Mononuclear cell (primary cell): ENCODE results near the gene S100A8. TPM values are rescaled to one million over a fixed set of nuclear protein-coding genes. Genes with fewer than 3 reads are reported as not detected.
A peak's percentile ranks its signal among the peaks of the same experiment; 100 is the strongest.

Experiments
- H3K27me3 ChIP-seq: 2 replicates; pipeline ENCODE4 v1.6.0; 2011; ENCODE audit warnings: low read length, control low read depth; ENCODE audit not compliant: insufficient read depth
- H3K4me1 ChIP-seq: 2 replicates; pipeline ENCODE4 v1.5.1; 2011; ENCODE audit warnings: mild to moderate bottlenecking, low read length, control low read depth; ENCODE audit not compliant: insufficient read depth
- H3K4me3 ChIP-seq: 2 replicates; pipeline ENCODE4 v1.5.1; 2011; ENCODE audit warnings: mild to moderate bottlenecking, low read length, moderate library complexity
- H3K9me3 ChIP-seq: 2 replicates; pipeline ENCODE4 v1.5.1; 2011; ENCODE audit warnings: low read depth, mild to moderate bottlenecking, control low read depth, low read length
- total RNA-seq: library from RNA; depleted of rRNA; stranded (reverse); fragments of >200 nt; gene quantifications from one replicate; pipeline ENCODE4 v1.2.3, GENCODE V29; 2012

S100A8 gene
- total RNA-seq, 1 donor = 801 TPM

GRCh38 chr1:153401461-153401860 is 10.6 kb upstream of the S100A8 start:
- Histone ChIP-seq H3K4me3 (no peak overlapping the region), H3K27me3 (no peaks in the 10 kb centered on the region), H3K4me1 (peaks cover 44% of the 10 kb centered on the region), H3K9me3 (no peaks in the 10 kb centered on the region)

GRCh38 chr1:153400244-153400643 is 9.4 kb upstream of the S100A8 start:
- no peaks in the 10 kb centered on the region for H3K9me3 ChIP-seq
- H3K4me3 ChIP-seq = no peak overlapping the region
- H3K27me3 ChIP-seq = no peaks in the 10 kb centered on the region
- peaks cover 45% of the 10 kb centered on the region for H3K4me1 ChIP-seq

- Histone ChIP-seq H3K27me3 (no peaks in the 10 kb centered on the region), H3K4me1 (peaks cover 48% of the 10 kb centered on the region), H3K4me3 (no peak overlapping the region), H3K9me3 (no peaks in the 10 kb centered on the region)
Measured at GRCh38 chr1:153399401-153400055, 8.7 kb upstream of the S100A8 start.

DNA sequence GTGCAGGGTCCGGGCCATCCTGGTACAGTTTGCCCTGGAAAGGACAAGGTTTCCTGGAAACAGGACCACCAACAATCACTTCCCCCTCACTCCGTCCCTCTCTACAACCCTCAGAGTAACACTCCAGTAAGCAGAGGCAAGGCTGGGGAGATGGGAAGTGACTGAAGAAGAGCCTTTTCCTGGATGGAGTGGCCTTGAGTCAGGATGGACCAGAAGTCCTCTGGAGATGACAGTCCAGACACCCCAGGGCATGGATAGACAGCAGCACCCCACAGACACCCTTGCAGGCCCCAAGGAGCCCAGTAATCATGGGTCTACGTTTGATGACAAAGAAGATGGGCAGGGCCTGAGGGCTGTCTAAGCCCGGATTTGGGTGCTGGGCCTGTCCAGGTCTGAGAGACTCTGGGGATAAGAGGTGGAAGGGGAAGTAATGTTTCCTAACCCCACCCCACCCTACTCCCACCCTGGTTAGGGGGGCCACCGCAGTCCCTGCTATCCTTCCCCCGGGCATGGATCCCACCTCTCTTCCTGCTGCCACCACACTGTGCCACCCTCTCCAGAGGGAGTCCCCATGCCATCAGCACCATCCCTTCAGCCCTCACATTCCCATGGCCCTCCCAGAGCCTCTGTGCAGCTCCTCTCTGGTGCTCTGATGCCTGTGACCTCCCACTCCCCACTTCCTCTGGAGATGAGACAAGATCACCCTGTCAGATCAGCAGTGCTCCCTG is 7.2 kb upstream of the S100A8 start:
- Histone ChIP-seq H3K27me3 (no peaks in the 10 kb centered on the region), H3K4me3 (no peak overlapping the region), H3K9me3 (no peaks in the 10 kb centered on the region), H3K4me1 (peaks cover 46% of the 10 kb centered on the region)

DNA sequence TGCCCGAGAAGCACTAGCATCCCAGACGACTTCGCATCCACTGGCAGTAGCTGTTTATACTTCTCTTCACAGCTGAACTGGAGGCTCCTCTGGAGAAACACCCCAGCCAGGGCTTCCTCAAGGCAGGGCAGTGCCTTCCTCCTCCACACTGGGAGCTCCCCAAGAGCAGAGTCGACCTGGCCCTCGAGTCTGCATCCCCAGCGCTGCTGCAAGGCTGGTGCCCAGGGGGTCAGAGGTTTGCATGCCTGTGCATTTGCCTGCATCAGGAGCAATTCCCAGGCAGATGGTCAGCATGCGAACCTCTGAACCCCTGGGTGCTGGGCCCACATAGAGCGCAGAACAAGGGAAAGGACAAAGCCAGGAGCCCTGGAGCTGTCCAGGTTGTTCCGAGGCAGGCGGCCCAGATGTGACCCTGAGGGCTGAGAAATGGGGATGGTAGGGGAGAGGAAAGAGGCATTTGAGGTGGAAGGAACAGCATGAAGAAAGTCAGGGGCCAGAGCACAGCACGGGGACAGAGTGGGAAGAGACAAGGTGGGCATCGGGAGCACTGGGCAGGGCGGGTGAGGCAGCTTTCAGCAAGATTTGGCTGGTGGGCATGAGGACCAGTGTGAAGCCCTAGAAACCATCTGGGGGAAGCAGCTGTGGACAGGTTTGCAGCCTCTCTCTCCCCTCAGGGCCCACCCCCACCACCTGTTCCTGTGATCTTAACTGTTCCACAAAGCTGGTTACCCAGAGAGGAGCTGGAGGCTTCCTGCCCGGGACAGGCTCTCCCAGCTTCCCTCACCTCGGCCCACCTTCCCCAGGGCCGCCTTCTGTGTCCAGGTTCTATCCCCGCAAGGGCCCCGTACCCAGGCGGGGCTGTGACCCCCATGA is 6.4 kb upstream of the S100A8 start:
- no peak overlapping the region for H3K4me3 ChIP-seq
- no peaks in the 10 kb centered on the region for H3K27me3 ChIP-seq
- no peaks in the 10 kb centered on the region for H3K9me3 ChIP-seq
- peaks cover 47% of the 10 kb centered on the region for H3K4me1 ChIP-seq

DNA sequence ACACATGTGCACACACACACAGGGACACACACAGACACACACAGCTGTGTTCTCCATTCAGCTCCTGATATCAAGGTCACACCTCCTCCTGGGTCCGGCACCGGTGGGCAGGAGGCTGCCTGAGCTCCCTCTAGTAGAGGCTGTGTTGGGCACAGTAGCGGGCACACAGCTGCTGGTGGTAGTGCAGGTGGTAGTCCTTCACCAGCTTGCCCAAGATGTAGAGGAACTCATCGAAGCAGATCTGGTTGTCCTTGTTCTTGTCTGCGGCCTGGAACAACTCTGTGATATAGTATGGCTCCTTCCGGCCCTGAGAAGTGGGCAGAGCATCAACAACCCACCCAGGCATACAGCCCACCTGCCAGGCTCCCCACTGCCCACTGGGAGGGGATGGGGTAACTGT is 5.6 kb upstream of the S100A8 start:
- no peaks in the 10 kb centered on the region for H3K9me3 ChIP-seq
- no peaks in the 10 kb centered on the region for H3K27me3 ChIP-seq
- H3K4me1 ChIP-seq = peaks cover 53% of the 10 kb centered on the region
- no peak overlapping the region for H3K4me3 ChIP-seq

DNA sequence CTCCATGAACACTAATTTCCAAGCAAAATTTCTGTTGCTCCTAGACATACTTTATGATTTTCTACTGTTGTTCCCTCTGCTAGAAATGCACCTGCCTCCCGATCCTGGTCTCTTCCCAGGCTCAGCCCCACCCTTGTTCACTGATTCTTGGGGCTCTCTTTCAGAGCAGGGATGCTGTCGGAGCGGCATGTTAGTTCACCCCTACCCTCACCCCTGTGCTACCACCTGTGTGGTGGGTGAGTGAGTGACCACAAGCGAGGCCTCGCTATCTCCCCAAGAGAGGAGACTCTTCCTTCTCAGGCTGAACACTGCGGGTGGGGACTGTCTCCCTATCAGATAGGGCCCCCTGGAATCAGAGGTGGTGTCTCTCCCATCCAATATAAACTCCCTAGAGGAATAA is 4.9 kb upstream of the S100A8 start:
- no peaks in the 10 kb centered on the region for H3K27me3 ChIP-seq
- no peak overlapping the region for H3K4me3 ChIP-seq
- H3K9me3 ChIP-seq = no peaks in the 10 kb centered on the region
- peaks cover 59% of the 10 kb centered on the region for H3K4me1 ChIP-seq

GRCh38 chr1:153395136-153395685 is 4.3 kb upstream of the S100A8 start:
- Histone ChIP-seq H3K9me3 (no peaks in the 10 kb centered on the region), H3K4me3 (no peak overlapping the region), H3K4me1 (peaks cover 60% of the 10 kb centered on the region), H3K27me3 (no peaks in the 10 kb centered on the region)

- Histone ChIP-seq H3K4me3 (no peak overlapping the region), H3K9me3 (no peaks in the 10 kb centered on the region), H3K27me3 (no peaks in the 10 kb centered on the region), H3K4me1 (peaks cover 65% of the 10 kb centered on the region)
Measured at GRCh38 chr1:153394391-153394790, 3.5 kb upstream of the S100A8 start.

DNA sequence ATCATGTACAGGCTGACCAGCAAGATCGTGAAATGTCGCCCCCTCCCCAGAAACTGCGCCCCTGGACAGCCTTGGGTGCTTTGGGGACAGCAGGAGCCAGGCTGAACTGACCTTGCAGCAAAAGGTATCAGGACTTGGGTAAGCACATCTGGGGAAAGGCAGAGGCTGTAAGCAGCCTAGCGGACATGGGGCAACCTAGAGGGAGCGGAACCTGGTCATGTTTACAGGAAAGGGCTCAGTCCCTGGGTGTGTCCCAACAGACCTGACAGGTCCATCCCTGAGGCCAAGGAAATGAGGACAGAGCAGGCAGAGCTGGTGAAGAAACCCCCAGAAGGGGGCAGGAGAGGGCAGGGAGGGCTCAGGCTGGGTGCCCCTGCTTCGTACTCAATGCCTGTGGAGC is 3.1 kb upstream of the S100A8 start:
- H3K27me3 ChIP-seq = no peaks in the 10 kb centered on the region
- H3K9me3 ChIP-seq = no peaks in the 10 kb centered on the region
- no peak overlapping the region for H3K4me3 ChIP-seq
- peaks cover 65% of the 10 kb centered on the region for H3K4me1 ChIP-seq

DNA sequence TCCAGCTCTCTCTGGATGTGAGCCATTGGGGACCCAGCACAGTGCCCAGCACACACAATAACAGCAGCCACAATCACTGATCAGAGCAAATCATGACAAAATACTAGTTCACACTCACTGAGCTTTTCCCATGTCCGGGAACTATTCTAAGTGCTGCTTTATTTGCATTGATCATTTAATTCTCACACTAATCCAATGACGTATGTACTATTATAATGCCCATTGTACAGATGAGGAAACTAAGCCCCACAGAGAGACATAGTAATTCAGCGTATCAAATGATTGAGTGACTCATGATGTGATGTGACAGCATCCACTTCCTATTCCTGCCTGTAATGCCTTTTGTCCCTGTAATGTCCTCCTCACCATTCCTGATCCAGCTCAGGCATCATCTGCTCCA is 1.9 kb upstream of the S100A8 start:
- peaks cover 63% of the 10 kb centered on the region for H3K4me1 ChIP-seq
- H3K27me3 ChIP-seq = no peaks in the 10 kb centered on the region
- no peaks in the 10 kb centered on the region for H3K9me3 ChIP-seq
- H3K4me3 ChIP-seq = no peak overlapping the region

GRCh38 chr1:153392258-153392657 is 1.4 kb upstream of the S100A8 start:
- H3K4me1 ChIP-seq = peaks cover 68% of the 10 kb centered on the region
- H3K4me3 ChIP-seq = no peak overlapping the region
- no peaks in the 10 kb centered on the region for H3K27me3 ChIP-seq
- H3K9me3 ChIP-seq = no peaks in the 10 kb centered on the region

DNA sequence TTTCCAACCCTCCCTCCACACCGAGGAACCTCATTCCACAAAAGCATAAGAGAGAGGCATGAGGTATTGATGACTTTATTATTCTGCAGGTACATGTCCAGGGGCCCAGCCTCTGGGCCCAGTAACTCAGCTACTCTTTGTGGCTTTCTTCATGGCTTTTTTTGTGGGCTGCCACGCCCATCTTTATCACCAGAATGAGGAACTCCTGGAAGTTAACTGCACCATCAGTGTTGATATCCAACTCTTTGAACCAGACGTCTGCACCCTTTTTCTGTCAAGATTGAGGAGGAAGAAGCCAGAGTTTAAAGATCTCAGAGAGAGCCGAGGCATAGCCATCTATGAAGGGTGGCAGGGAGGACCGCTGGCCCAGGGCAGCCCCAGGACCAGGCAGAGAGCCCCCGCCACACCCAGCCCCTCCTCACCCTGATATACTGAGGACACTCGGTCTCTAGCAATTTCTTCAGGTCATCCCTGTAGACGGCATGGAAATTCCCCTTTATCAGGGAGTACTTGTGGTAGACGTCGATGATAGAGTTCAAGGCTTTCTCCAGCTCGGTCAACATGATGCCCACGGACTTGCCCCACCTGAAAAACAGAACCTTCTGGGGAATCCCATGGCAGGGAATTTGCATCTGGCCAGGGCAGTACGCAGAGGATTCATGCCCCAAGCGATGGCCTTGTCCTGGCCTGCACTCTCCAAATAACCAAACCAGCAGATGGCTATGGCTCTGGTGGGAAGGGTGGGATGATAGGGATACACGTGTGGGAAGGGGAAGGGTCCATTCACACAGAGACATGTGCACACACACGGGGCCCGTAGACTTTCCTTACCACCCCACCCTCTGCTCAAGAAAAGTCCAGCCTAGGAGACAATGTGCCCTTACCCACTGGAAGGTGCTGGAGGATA is 647 bp downstream of the S100A8 start:
- peak overlapping the region; percentile 79 for H3K4me3 ChIP-seq
- no peaks in the 10 kb centered on the region for H3K27me3 ChIP-seq
- no peaks in the 10 kb centered on the region for H3K9me3 ChIP-seq
- peaks cover 87% of the 10 kb centered on the region for H3K4me1 ChIP-seq

- Histone ChIP-seq H3K9me3 (no peaks in the 10 kb centered on the region), H3K4me3 (peak overlapping the region; percentile 79), H3K4me1 (peaks cover 87% of the 10 kb centered on the region), H3K27me3 (no peaks in the 10 kb centered on the region)
Measured at GRCh38 chr1:153389401-153389800, 1.5 kb downstream of the S100A8 start.
